Vagina (tissue), 2 donors: ENCODE data around the gene ATXN10. TPM values are rescaled to one million over a fixed set of nuclear protein-coding genes. Genes with fewer than 3 reads are reported as not detected.
A peak's percentile ranks its signal among the peaks of the same experiment; 100 is the strongest.

Experiments
- DNase-seq, 2 donors: peaks; one replicate each; pipeline ENCODE4 v3.0.0-alpha.2; 2017; ENCODE audit errors: extremely low spot score in 2 of 2
- H3K27ac ChIP-seq: fragments of 200-600 bp; sonication (generic); one replicate; pipeline ENCODE4 v1.5.1; 2019
- H3K27me3 ChIP-seq: fragments of 200-600 bp; sonication (generic); one replicate; pipeline ENCODE4 v1.5.1; 2019
- H3K36me3 ChIP-seq, 2 donors: fragments of 200-600 bp; sonication (generic); one replicate each; pipeline ENCODE4 v1.5.1; 2017 to 2019
- H3K4me1 ChIP-seq: fragments of 200-600 bp; sonication (generic); one replicate; pipeline ENCODE4 v1.5.1; 2019
- H3K4me3 ChIP-seq, 2 donors: fragments of 200-600 bp; sonication (generic); 1 replicate in 1 of 2; 2 replicates in 1 of 2; pipeline ENCODE4 v1.5.1; 2016 to 2019
- H3K9me3 ChIP-seq: fragments of 200-600 bp; sonication (generic); one replicate; pipeline ENCODE4 v1.5.1; 2019
- POLR2A ChIP-seq, 2 donors: fragments of 450-650 bp; IDR thresholded peaks; one replicate each; pipeline ENCODE4 v1.6.1; 2017; ENCODE audit warnings: antibody characterized with exemption in 2 of 2, mild to moderate bottlenecking in 2 of 2, moderate library complexity in 2 of 2
- POLR2AphosphoS5 ChIP-seq, 2 donors: sonication (generic); formaldehyde crosslinking; IDR thresholded peaks; one replicate each; pipeline ENCODE4 v1.9.0; 2017; ENCODE audit warnings: antibody characterized with exemption in 2 of 2, mild to moderate bottlenecking in 2 of 2, low read depth in 1 of 2; ENCODE audit not compliant: insufficient read depth in 1 of 2
- intact Hi-C: fragments of 100-400 bp; cut with DNase I; formaldehyde crosslinking; loops from one replicate; pipeline ENCODE4 v1.15.1; 2023
- total RNA-seq: library from RNA; depleted of rRNA; stranded (reverse); fragments of >200 nt; gene quantifications from one replicate; pipeline ENCODE4 v1.2.3, GENCODE V29; 2016
- TF ChIP-seq, protein P1 (sequence below), 3 experiments: fragments of 450-650 bp in 2 of 3; fragments of 200-600 bp in 1 of 3; sonication (generic) in 1 of 3; IDR thresholded peaks; one replicate each; pipeline ENCODE4 v1.5.1; 2017 to 2019; ENCODE audit warnings: antibody characterized with exemption in 3 of 3, mild to moderate bottlenecking in 2 of 3, moderate library complexity in 2 of 3

The ATXN10 gene
- total RNA-seq, 1 donor from 2014 or later, result 116 TPM

- intact Hi-C loops, result no loop called here
- Histone ChIP-seq H3K27ac (no peak overlapping the region), H3K4me1 (peaks cover 7% of the 10 kb centered on the region), H3K27me3 (no peaks in the 10 kb centered on the region), H3K4me3 (no peak overlapping the region), H3K9me3 (no peaks in the 10 kb centered on the region), H3K36me3 (no peaks in the 10 kb centered on the region)
- no peak for DNase-seq
- TF ChIP-seq, protein P1, sequence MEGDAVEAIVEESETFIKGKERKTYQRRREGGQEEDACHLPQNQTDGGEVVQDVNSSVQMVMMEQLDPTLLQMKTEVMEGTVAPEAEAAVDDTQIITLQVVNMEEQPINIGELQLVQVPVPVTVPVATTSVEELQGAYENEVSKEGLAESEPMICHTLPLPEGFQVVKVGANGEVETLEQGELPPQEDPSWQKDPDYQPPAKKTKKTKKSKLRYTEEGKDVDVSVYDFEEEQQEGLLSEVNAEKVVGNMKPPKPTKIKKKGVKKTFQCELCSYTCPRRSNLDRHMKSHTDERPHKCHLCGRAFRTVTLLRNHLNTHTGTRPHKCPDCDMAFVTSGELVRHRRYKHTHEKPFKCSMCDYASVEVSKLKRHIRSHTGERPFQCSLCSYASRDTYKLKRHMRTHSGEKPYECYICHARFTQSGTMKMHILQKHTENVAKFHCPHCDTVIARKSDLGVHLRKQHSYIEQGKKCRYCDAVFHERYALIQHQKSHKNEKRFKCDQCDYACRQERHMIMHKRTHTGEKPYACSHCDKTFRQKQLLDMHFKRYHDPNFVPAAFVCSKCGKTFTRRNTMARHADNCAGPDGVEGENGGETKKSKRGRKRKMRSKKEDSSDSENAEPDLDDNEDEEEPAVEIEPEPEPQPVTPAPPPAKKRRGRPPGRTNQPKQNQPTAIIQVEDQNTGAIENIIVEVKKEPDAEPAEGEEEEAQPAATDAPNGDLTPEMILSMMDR (IDR thresholded peaks at IDR 0.05), result no peak
- TF ChIP-seq POLR2A (IDR thresholded peaks at IDR 0.05), result no peak
- TF ChIP-seq POLR2AphosphoS5 (IDR thresholded peaks at IDR 0.05; ENCODE audit: insufficient read depth in 1 of 2, low read depth in 1 of 2), result no peak
Measured at GRCh38 chr22:45832180-45832579, 160.5 kb downstream of the ATXN10 start.

DNA sequence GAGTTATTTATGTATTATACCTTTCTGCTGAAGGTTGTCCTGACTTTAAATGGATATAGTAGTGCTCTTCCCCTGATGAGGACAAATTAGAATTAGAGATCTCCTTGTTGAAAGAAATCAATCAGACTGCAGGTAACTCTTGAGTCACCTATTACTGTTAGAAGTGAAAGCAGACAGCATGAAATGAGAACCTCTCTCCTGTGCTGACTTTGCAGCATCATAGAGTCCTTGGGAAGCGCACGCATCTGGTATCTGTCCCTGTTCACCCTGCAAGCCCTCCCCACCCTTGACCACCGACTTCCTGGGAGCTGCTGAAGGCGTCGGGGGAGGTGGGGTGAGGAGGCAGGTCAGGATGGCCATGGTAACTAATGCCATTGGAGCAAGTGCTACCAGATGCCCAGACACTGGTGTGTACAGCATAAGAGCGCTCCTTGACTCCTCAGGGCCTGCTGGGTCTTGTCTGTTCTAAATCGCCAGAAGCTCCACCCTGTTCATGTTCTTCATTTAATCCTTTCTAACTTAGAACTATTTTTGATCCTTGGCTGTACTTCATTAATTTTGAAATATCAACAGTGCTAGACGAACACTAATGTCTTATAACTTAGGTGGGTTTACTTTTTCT lies 161.4 kb downstream of the ATXN10 start:
- H3K36me3 ChIP-seq, result no peaks in the 10 kb centered on the region
- H3K4me1 ChIP-seq, result peaks cover 7% of the 10 kb centered on the region
- H3K27me3 ChIP-seq, result no peaks in the 10 kb centered on the region
- TF ChIP-seq POLR2A (IDR thresholded peaks at IDR 0.05), result no peak
- TF ChIP-seq POLR2AphosphoS5 (IDR thresholded peaks at IDR 0.05; ENCODE audit: insufficient read depth in 1 of 2, low read depth in 1 of 2), result peak in 1 of 2 donors; percentile 25
- H3K9me3 ChIP-seq, result no peaks in the 10 kb centered on the region
- peak overlapping the region; percentile 10 for H3K27ac ChIP-seq
- no peak overlapping the region for H3K4me3 ChIP-seq
- DNase-seq, result no peak
- intact Hi-C loops, result no loop called here

GRCh38 chr22:45833613-45834012 lies 162.0 kb downstream of the ATXN10 start:
- Histone ChIP-seq H3K4me1 (peaks cover 7% of the 10 kb centered on the region), H3K9me3 (no peaks in the 10 kb centered on the region), H3K27me3 (no peaks in the 10 kb centered on the region), H3K36me3 (no peaks in the 10 kb centered on the region), H3K4me3 (no peak overlapping the region), H3K27ac (no peak overlapping the region)
- intact Hi-C loops, result no loop called here
- TF ChIP-seq, protein P1 (IDR thresholded peaks at IDR 0.05), result no peak
- TF ChIP-seq POLR2A (IDR thresholded peaks at IDR 0.05), result no peak
- TF ChIP-seq POLR2AphosphoS5 (IDR thresholded peaks at IDR 0.05; ENCODE audit: insufficient read depth in 1 of 2, low read depth in 1 of 2), result no peak
- no peak for DNase-seq

DNA sequence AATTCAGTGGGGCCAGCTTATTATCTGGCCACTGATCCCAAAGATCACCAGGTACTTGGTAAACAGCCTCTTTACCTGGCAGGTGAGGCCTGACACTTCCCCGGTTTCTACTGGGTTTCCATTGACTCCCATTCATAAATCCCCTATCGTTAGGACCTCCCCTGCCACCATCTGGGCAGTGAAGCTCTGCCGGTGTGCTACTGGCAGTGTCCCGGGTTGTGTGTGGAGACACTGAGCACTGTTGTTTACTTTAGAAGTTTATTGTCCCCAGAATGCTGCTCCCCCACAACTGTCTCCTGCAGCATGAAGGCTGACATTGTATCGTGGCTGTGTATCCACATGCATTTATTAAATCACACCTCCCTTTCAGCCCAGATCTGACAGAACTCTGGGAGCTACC lies 162.6 kb downstream of the ATXN10 start:
- no peaks in the 10 kb centered on the region for H3K36me3 ChIP-seq
- peaks cover 7% of the 10 kb centered on the region for H3K4me1 ChIP-seq
- DNase-seq, result no peak
- intact Hi-C loops, result no loop called here
- no peaks in the 10 kb centered on the region for H3K9me3 ChIP-seq
- H3K4me3 ChIP-seq, result no peak overlapping the region
- H3K27ac ChIP-seq, result no peak overlapping the region
- no peak for TF ChIP-seq POLR2A (IDR thresholded peaks at IDR 0.05)
- TF ChIP-seq, protein P1 (IDR thresholded peaks at IDR 0.05), result no peak
- no peak for TF ChIP-seq POLR2AphosphoS5 (IDR thresholded peaks at IDR 0.05; ENCODE audit: insufficient read depth in 1 of 2, low read depth in 1 of 2)
- no peaks in the 10 kb centered on the region for H3K27me3 ChIP-seq

DNA sequence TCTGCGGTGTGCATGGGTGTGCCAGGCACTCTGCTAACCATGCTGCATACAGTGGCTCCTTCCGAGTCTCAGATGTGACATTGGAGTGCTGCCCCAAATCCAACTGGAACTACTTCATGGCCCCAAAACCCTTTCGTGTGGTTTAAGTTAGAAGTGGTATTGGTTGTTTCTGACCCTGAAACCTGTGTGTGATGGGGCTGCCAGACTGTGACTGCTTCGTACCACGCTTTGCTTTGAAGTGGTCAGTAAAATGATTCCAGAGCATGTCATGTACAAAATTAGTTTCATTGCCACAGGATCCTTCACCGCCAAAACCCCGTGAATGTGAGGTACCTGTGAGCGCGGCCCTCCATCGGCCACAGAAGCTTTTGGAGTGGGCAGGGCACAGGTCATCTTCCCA lies 163.2 kb downstream of the ATXN10 start:
- Histone ChIP-seq H3K4me1 (peaks cover 7% of the 10 kb centered on the region), H3K27me3 (no peaks in the 10 kb centered on the region), H3K9me3 (no peaks in the 10 kb centered on the region), H3K27ac (no peak overlapping the region), H3K4me3 (no peak overlapping the region), H3K36me3 (no peaks in the 10 kb centered on the region)
- intact Hi-C loops, result no loop called here
- no peak for TF ChIP-seq POLR2A (IDR thresholded peaks at IDR 0.05)
- TF ChIP-seq, protein P1 (IDR thresholded peaks at IDR 0.05), result no peak
- TF ChIP-seq POLR2AphosphoS5 (IDR thresholded peaks at IDR 0.05; ENCODE audit: insufficient read depth in 1 of 2, low read depth in 1 of 2), result no peak
- DNase-seq, result no peak
